Right atrium auricular region (tissue), 2 donors: ENCODE results near the gene ACO2. TPM values are rescaled to one million over a fixed set of nuclear protein-coding genes. Genes with fewer than 3 reads are reported as not detected.
A peak's percentile ranks its signal among the peaks of the same experiment; 100 is the strongest.
"Not testable (repeated sequence)": the region's sequence is repeated elsewhere in the genome, so short reads cannot be mapped to it uniquely, and the experiment has no call there.

ENCODE experiments used
- DNase-seq: peaks from one replicate; pipeline ENCODE4 v3.0.0-alpha.2; 2019; ENCODE audit warnings: low spot score
- H3K27ac ChIP-seq, 2 donors: fragments of 200-600 bp; sonication (generic); 1 replicate in 1 of 2; 2 replicates in 1 of 2; pipeline ENCODE4 v1.5.1; 2016 to 2019
- H3K27me3 ChIP-seq, 2 donors: fragments of 200-600 bp; sonication (generic); one replicate each; pipeline versions ENCODE4 v1.5.1 to v1.6.0; 2017 to 2019
- H3K36me3 ChIP-seq: fragments of 200-600 bp; sonication (generic); one replicate; pipeline ENCODE4 v1.5.1; 2016
- H3K4me1 ChIP-seq, 2 donors: fragments of 200-600 bp; sonication (generic); one replicate each; pipeline versions ENCODE4 v1.5.1 to v1.6.0; 2017 to 2019
- H3K4me3 ChIP-seq, 2 donors: fragments of 200-600 bp; sonication (generic); 1 replicate in 1 of 2; 2 replicates in 1 of 2; pipeline ENCODE4 v1.5.1; 2017 to 2019; ENCODE audit warnings: mild to moderate bottlenecking in 1 of 2, moderate library complexity in 1 of 2
- H3K9me3 ChIP-seq, 2 donors: fragments of 200-600 bp; sonication (generic); one replicate each; pipeline ENCODE4 v1.5.1; 2019
- CTCF ChIP-seq, 2 donors: fragments of 200-600 bp; sonication (generic); IDR thresholded peaks; one replicate each; pipeline ENCODE4 v1.5.1; 2019; ENCODE audit warnings: antibody characterized with exemption in 2 of 2
- total RNA-seq, 2 donors: library from RNA; depleted of rRNA; stranded (reverse); fragments of >200 nt; gene quantifications; one replicate each; pipeline ENCODE4 v1.1.0, GENCODE V29; 2016

Gene ACO2
- total RNA-seq, 2 donors from 2014 or later = 447 to 604 TPM

GRCh38 chr22:41435560-41435959 lies 33.4 kb upstream of the ACO2 start:
- H3K4me1 ChIP-seq = peaks cover 0 to 59% of the 10 kb centered on the region in 2 donors
- no peaks in the 10 kb centered on the region for H3K9me3 ChIP-seq
- DNase-seq = no peak
- H3K36me3 ChIP-seq = peaks cover 67% of the 10 kb centered on the region
- no peak for TF ChIP-seq CTCF (IDR thresholded peaks at IDR 0.05)
- peak overlapping the region; percentile 51 to 66 for H3K27ac ChIP-seq
- no peak overlapping the region for H3K4me3 ChIP-seq
- no peaks in the 10 kb centered on the region for H3K27me3 ChIP-seq

GRCh38 chr22:41436322-41437113 lies 32.4 kb upstream of the ACO2 start:
- peaks cover 70% of the 10 kb centered on the region for H3K36me3 ChIP-seq
- DNase-seq = no peak
- H3K4me3 ChIP-seq = no peak overlapping the region
- no peaks in the 10 kb centered on the region for H3K27me3 ChIP-seq
- peaks cover 0 to 68% of the 10 kb centered on the region in 2 donors for H3K4me1 ChIP-seq
- peak overlapping the region; percentile 20 to 51 for H3K27ac ChIP-seq
- TF ChIP-seq CTCF (IDR thresholded peaks at IDR 0.05) = no peak
- no peaks in the 10 kb centered on the region for H3K9me3 ChIP-seq

- Histone ChIP-seq H3K27me3 (no peaks in the 10 kb centered on the region), H3K4me3 (no peak overlapping the region), H3K4me1 (peaks cover 0 to 75% of the 10 kb centered on the region in 2 donors), H3K27ac (peak overlapping the region; percentile 9 to 20), H3K9me3 (no peaks in the 10 kb centered on the region), H3K36me3 (peaks cover 65% of the 10 kb centered on the region)
- TF ChIP-seq CTCF (IDR thresholded peaks at IDR 0.05) = no peak
- DNase-seq = no peak
Measured at GRCh38 chr22:41437198-41437597, 31.7 kb upstream of the ACO2 start.

GRCh38 chr22:41440511-41440910 lies 28.4 kb upstream of the ACO2 start:
- DNase-seq, H3K4me3 ChIP-seq, H3K27me3 ChIP-seq, H3K9me3 ChIP-seq: not testable (repeated sequence)
- Histone ChIP-seq H3K36me3 (peaks cover 50% of the 10 kb centered on the region), H3K27ac (peak overlapping the region; percentile 69 to 73), H3K4me1 (peaks cover 0 to 67% of the 10 kb centered on the region in 2 donors)

GRCh38 chr22:41442240-41442792 lies 26.6 kb upstream of the ACO2 start:
- Histone ChIP-seq H3K27me3 (no peaks in the 10 kb centered on the region), H3K4me1 (peaks cover 0 to 52% of the 10 kb centered on the region in 2 donors), H3K27ac (peak overlapping the region; percentile 99 to 100), H3K4me3 (no peak overlapping the region), H3K9me3 (no peaks in the 10 kb centered on the region), H3K36me3 (peaks cover 32% of the 10 kb centered on the region)
- no peak for TF ChIP-seq CTCF (IDR thresholded peaks at IDR 0.05)
- DNase-seq = no peak

- no peak for TF ChIP-seq CTCF (IDR thresholded peaks at IDR 0.05)
- H3K4me1 ChIP-seq = peaks cover 0 to 51% of the 10 kb centered on the region in 2 donors
- H3K27ac ChIP-seq = peak overlapping the region; percentile 99 to 100
Measured at GRCh38 chr22:41444360-41445128, 24.4 kb upstream of the ACO2 start.

More at GRCh38 chr22:41444360-41445128, 24.4 kb upstream of the ACO2 start:
- Histone ChIP-seq H3K4me3 (peak overlapping the region; percentile 96 to 99), H3K9me3 (no peaks in the 10 kb centered on the region), H3K27me3 (no peaks in the 10 kb centered on the region), H3K36me3 (peaks cover 28% of the 10 kb centered on the region)
- peak; percentile 96 for DNase-seq
